ENCODE results near the gene RUBCNL.

RUBCNL gene

GRCh38 chr13:46354156-46355087 is 32.6 kb downstream of the RUBCNL start:
- Histone ChIP-seq H3K9me3 (ENCODE audit: control insufficient read depth, insufficient read depth, low read length) (no peaks in the 10 kb centered on the region), H3K36me3 (ENCODE audit: control insufficient read depth, insufficient read depth, low read length) (no peaks in the 10 kb centered on the region), H3K27ac (ENCODE audit: low read depth, low read length) (no peak overlapping the region), H3K27me3 (ENCODE audit: control insufficient read depth, insufficient read depth, low read length) (no peaks in the 10 kb centered on the region), H3K9ac (ENCODE audit: low read depth, low read length) (no peak overlapping the region), H3K4me3 (ENCODE audit: low read depth, low read length) (no peak overlapping the region), H3K4me1 (ENCODE audit: control insufficient read depth, insufficient read depth, low read length) (no peaks in the 10 kb centered on the region)

DNA sequence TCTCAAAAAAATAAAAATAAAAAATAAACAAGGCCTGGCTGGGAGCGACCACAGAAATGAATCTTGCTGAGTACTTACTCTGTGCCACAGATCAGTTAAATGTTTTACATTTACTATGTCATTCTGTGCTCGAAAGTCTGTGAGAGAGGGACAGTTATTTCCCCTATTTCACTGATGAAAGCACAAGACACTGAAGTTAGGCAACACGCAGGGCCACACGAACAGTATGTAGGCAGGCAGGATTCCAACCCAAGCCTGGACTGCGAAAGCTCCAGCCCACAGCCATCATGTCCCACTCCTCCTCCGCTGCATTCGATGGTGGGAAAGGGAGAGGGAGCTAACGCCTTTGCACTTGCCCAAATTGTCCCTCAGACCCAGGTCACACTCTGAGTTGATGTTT is 34.2 kb downstream of the RUBCNL start:
- H3K9ac ChIP-seq (ENCODE audit: low read depth, low read length), result no peak overlapping the region
- no peak overlapping the region for H3K4me3 ChIP-seq (ENCODE audit: low read depth, low read length)
- no peaks in the 10 kb centered on the region for H3K4me1 ChIP-seq (ENCODE audit: control insufficient read depth, insufficient read depth, low read length)
- H3K36me3 ChIP-seq (ENCODE audit: control insufficient read depth, insufficient read depth, low read length), result no peaks in the 10 kb centered on the region
- H3K9me3 ChIP-seq (ENCODE audit: control insufficient read depth, insufficient read depth, low read length), result no peaks in the 10 kb centered on the region
- H3K27me3 ChIP-seq (ENCODE audit: control insufficient read depth, insufficient read depth, low read length), result no peaks in the 10 kb centered on the region
- no peak overlapping the region for H3K27ac ChIP-seq (ENCODE audit: low read depth, low read length)

- Histone ChIP-seq H3K27ac (ENCODE audit: low read depth, low read length) (no peak overlapping the region), H3K9me3 (ENCODE audit: control insufficient read depth, insufficient read depth, low read length) (no peaks in the 10 kb centered on the region), H3K9ac (ENCODE audit: low read depth, low read length) (no peak overlapping the region), H3K36me3 (ENCODE audit: control insufficient read depth, insufficient read depth, low read length) (no peaks in the 10 kb centered on the region), H3K4me3 (ENCODE audit: low read depth, low read length) (no peak overlapping the region), H3K27me3 (ENCODE audit: control insufficient read depth, insufficient read depth, low read length) (no peaks in the 10 kb centered on the region), H3K4me1 (ENCODE audit: control insufficient read depth, insufficient read depth, low read length) (no peaks in the 10 kb centered on the region)
Measured at GRCh38 chr13:46350003-46350402, 37.0 kb downstream of the RUBCNL start.

GRCh38 chr13:46348961-46349360 is 38.1 kb downstream of the RUBCNL start:
- Histone ChIP-seq H3K9me3 (ENCODE audit: control insufficient read depth, insufficient read depth, low read length) (no peaks in the 10 kb centered on the region), H3K4me3 (ENCODE audit: low read depth, low read length) (no peak overlapping the region), H3K9ac (ENCODE audit: low read depth, low read length) (no peak overlapping the region), H3K27me3 (ENCODE audit: control insufficient read depth, insufficient read depth, low read length) (no peaks in the 10 kb centered on the region), H3K36me3 (ENCODE audit: control insufficient read depth, insufficient read depth, low read length) (no peaks in the 10 kb centered on the region), H3K27ac (ENCODE audit: low read depth, low read length) (no peak overlapping the region), H3K4me1 (ENCODE audit: control insufficient read depth, insufficient read depth, low read length) (no peaks in the 10 kb centered on the region)

DNA sequence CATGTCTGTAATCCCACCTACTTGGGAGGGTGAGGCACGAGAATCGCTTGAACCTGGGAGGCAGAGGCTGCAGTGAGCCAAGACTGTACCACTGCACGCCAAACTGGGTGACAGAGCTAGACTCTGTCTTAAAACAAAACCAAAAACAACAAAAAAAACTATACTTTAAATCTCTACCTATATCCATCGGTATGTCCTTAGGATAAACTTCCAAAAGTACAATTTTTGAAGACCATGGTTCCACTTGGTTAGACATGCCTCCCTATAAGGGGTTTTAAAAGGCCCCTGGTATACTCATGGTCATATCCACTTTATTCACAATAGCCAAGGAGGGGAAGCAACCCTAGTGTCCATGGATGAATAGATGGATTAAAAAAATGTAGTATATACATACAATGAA is 39.8 kb downstream of the RUBCNL start:
- Histone ChIP-seq H3K4me3 (ENCODE audit: low read depth, low read length) (no peak overlapping the region), H3K9me3 (ENCODE audit: control insufficient read depth, insufficient read depth, low read length) (no peaks in the 10 kb centered on the region), H3K27ac (ENCODE audit: low read depth, low read length) (no peak overlapping the region), H3K9ac (ENCODE audit: low read depth, low read length) (no peak overlapping the region), H3K36me3 (ENCODE audit: control insufficient read depth, insufficient read depth, low read length) (no peaks in the 10 kb centered on the region), H3K4me1 (ENCODE audit: control insufficient read depth, insufficient read depth, low read length) (no peaks in the 10 kb centered on the region), H3K27me3 (ENCODE audit: control insufficient read depth, insufficient read depth, low read length) (no peaks in the 10 kb centered on the region)

GRCh38 chr13:46345866-46346265 is 41.2 kb downstream of the RUBCNL start:
- no peaks in the 10 kb centered on the region for H3K27me3 ChIP-seq (ENCODE audit: control insufficient read depth, insufficient read depth, low read length)
- H3K9ac ChIP-seq (ENCODE audit: low read depth, low read length), result no peak overlapping the region
- no peaks in the 10 kb centered on the region for H3K9me3 ChIP-seq (ENCODE audit: control insufficient read depth, insufficient read depth, low read length)
- H3K36me3 ChIP-seq (ENCODE audit: control insufficient read depth, insufficient read depth, low read length), result no peaks in the 10 kb centered on the region
- no peaks in the 10 kb centered on the region for H3K4me1 ChIP-seq (ENCODE audit: control insufficient read depth, insufficient read depth, low read length)
- H3K4me3 ChIP-seq (ENCODE audit: low read depth, low read length), result no peak overlapping the region
- H3K27ac ChIP-seq (ENCODE audit: low read depth, low read length), result no peak overlapping the region

DNA sequence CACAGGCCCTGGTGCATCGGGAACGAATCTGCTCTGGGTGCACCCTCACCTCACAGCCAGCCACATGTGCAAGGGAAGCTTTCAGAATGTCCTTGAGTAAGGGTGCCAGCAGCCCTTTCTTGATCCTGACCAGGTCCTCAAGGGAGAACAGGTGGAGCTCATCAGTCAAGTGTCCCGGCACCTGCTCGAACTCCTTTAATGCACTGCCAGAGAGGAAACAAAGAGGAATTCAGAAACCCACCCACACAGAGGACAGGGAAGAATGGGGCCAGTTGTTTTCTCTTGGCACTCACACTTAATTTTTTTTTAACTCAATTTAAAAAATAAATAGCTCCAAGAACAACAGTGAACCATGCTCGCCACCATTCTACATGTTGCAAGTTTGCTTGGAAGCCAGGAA is 41.7 kb downstream of the RUBCNL start:
- Histone ChIP-seq H3K36me3 (ENCODE audit: control insufficient read depth, insufficient read depth, low read length) (no peaks in the 10 kb centered on the region), H3K4me1 (ENCODE audit: control insufficient read depth, insufficient read depth, low read length) (no peaks in the 10 kb centered on the region), H3K27me3 (ENCODE audit: control insufficient read depth, insufficient read depth, low read length) (no peaks in the 10 kb centered on the region), H3K9me3 (ENCODE audit: control insufficient read depth, insufficient read depth, low read length) (no peaks in the 10 kb centered on the region), H3K27ac (ENCODE audit: low read depth, low read length) (no peak overlapping the region), H3K4me3 (ENCODE audit: low read depth, low read length) (no peak overlapping the region), H3K9ac (ENCODE audit: low read depth, low read length) (no peak overlapping the region)

- Histone ChIP-seq H3K9me3 (ENCODE audit: control insufficient read depth, insufficient read depth, low read length) (no peaks in the 10 kb centered on the region), H3K9ac (ENCODE audit: low read depth, low read length) (no peak overlapping the region), H3K4me1 (ENCODE audit: control insufficient read depth, insufficient read depth, low read length) (no peaks in the 10 kb centered on the region), H3K27ac (ENCODE audit: low read depth, low read length) (no peak overlapping the region), H3K27me3 (ENCODE audit: control insufficient read depth, insufficient read depth, low read length) (no peaks in the 10 kb centered on the region), H3K4me3 (ENCODE audit: low read depth, low read length) (no peak overlapping the region), H3K36me3 (ENCODE audit: control insufficient read depth, insufficient read depth, low read length) (no peaks in the 10 kb centered on the region)
Measured at GRCh38 chr13:46343279-46343994, 43.6 kb downstream of the RUBCNL start.

- Histone ChIP-seq H3K9ac (ENCODE audit: low read depth, low read length) (no peak overlapping the region), H3K36me3 (ENCODE audit: control insufficient read depth, insufficient read depth, low read length) (no peaks in the 10 kb centered on the region), H3K27ac (ENCODE audit: low read depth, low read length) (no peak overlapping the region), H3K4me1 (ENCODE audit: control insufficient read depth, insufficient read depth, low read length) (no peaks in the 10 kb centered on the region), H3K9me3 (ENCODE audit: control insufficient read depth, insufficient read depth, low read length) (no peaks in the 10 kb centered on the region), H3K27me3 (ENCODE audit: control insufficient read depth, insufficient read depth, low read length) (no peaks in the 10 kb centered on the region), H3K4me3 (ENCODE audit: low read depth, low read length) (no peak overlapping the region)
Measured at GRCh38 chr13:46342538-46342937, 44.5 kb downstream of the RUBCNL start.

DNA sequence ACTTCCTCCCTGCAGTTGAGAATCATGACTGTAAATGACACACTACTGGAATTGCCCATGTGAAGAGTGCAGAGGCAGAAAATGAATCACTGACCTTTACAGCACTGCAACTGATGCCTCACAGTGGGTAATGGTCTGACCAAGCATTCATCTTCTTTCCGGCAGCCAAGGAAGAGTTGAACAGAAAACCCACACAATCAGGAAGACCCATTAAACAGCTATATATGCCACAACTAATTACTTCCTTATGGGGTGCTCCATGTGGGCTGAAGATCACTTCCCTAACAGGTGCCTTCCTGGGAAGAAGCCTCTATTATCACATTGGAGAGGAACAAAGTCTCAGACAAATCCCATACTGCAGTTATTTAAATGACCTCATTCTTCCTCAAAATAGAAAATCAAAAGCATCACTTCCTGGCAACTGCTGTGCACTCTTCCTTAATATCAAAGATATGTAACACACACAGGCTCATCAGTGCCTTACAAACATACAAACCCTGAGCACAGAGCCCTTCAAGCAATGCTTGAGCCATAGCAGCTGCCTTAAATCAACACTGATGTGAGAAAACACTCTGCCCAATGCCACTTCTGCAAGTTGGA is 45.8 kb downstream of the RUBCNL start:
- no peaks in the 10 kb centered on the region for H3K36me3 ChIP-seq (ENCODE audit: control insufficient read depth, insufficient read depth, low read length)
- H3K4me3 ChIP-seq (ENCODE audit: low read depth, low read length), result no peak overlapping the region
- no peaks in the 10 kb centered on the region for H3K9me3 ChIP-seq (ENCODE audit: control insufficient read depth, insufficient read depth, low read length)
- H3K27me3 ChIP-seq (ENCODE audit: control insufficient read depth, insufficient read depth, low read length), result no peaks in the 10 kb centered on the region
- no peaks in the 10 kb centered on the region for H3K4me1 ChIP-seq (ENCODE audit: control insufficient read depth, insufficient read depth, low read length)
- H3K9ac ChIP-seq (ENCODE audit: low read depth, low read length), result no peak overlapping the region
- no peak overlapping the region for H3K27ac ChIP-seq (ENCODE audit: low read depth, low read length)

GRCh38 chr13:46340631-46341111 is 46.4 kb downstream of the RUBCNL start:
- no peaks in the 10 kb centered on the region for H3K36me3 ChIP-seq (ENCODE audit: control insufficient read depth, insufficient read depth, low read length)
- H3K4me3 ChIP-seq (ENCODE audit: low read depth, low read length), result no peak overlapping the region

More at GRCh38 chr13:46340631-46341111, 46.4 kb downstream of the RUBCNL start:
- Histone ChIP-seq H3K9me3 (ENCODE audit: control insufficient read depth, insufficient read depth, low read length) (no peaks in the 10 kb centered on the region), H3K9ac (ENCODE audit: low read depth, low read length) (no peak overlapping the region), H3K27me3 (ENCODE audit: control insufficient read depth, insufficient read depth, low read length) (no peaks in the 10 kb centered on the region), H3K27ac (ENCODE audit: low read depth, low read length) (no peak overlapping the region), H3K4me1 (ENCODE audit: control insufficient read depth, insufficient read depth, low read length) (no peaks in the 10 kb centered on the region)
